ENCODE data around the gene SCP2.

The SCP2 gene, protein sequence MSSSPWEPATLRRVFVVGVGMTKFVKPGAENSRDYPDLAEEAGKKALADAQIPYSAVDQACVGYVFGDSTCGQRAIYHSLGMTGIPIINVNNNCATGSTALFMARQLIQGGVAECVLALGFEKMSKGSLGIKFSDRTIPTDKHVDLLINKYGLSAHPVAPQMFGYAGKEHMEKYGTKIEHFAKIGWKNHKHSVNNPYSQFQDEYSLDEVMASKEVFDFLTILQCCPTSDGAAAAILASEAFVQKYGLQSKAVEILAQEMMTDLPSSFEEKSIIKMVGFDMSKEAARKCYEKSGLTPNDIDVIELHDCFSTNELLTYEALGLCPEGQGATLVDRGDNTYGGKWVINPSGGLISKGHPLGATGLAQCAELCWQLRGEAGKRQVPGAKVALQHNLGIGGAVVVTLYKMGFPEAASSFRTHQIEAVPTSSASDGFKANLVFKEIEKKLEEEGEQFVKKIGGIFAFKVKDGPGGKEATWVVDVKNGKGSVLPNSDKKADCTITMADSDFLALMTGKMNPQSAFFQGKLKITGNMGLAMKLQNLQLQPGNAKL

DNA sequence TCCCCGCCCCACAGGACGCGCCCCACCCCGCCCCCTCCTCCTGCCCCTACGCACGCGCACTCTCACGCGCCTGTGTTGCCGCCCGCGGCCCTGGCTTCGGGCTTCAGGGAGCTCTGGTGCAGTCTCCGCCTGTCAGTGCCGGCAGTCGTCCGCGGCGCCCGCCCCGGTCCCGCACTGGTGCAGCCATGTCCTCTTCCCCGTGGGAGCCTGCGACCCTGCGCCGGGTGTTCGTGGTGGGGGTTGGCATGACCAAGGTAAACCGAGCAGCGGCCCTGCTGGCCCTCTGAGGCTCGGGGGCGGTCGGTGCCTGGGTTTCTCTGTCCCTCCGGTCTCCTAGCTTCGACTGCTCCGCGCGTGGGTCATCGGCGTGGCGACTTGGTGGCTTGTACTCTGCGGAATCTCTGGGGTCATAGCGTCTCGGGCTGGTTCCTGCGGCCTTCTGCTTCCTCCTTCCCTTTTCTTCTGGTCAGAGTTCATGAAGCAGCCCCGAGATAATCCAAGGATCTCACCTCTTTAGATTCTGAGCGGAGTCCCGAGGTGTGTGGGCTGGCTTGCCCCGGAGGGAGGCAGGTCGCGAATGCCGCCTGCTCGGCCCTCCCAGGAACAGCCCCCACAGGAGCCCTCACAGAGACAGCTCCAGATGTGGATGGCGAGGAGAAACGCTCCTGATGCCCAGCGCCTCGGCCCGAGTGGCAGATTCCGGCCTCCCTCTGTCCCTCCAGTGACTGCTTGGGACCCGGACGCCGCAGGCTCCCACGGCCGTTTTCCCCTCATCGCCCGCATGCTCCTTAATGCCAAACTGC lies at the start of gene SCP2:
SCP2 (plus strand) TSS at position 65 of the 803 bp plus-strand sequence; CDS start at position 186, 121 bp downstream.
- DNase-seq = peak; percentile 69

DNA sequence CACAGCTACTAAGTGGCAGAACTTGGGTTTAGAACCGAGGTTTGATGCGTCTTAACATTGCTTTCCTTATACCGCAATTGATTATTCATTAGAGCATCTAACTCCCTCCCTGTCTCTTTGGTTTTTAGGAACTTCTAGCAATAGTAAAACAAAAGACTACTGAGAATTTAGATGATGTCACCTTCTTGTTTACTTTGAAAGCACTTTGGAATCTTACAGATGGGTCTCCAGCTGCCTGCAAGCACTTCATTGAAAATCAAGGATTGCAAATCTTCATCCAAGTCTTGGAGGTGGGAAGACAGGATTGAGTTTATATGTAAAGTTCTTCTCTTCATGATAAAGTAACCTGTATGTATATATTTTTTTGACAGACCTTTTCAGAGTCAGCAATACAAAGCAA lies 49.5 kb upstream of the SCP2 start:
- no peak for DNase-seq

DNA sequence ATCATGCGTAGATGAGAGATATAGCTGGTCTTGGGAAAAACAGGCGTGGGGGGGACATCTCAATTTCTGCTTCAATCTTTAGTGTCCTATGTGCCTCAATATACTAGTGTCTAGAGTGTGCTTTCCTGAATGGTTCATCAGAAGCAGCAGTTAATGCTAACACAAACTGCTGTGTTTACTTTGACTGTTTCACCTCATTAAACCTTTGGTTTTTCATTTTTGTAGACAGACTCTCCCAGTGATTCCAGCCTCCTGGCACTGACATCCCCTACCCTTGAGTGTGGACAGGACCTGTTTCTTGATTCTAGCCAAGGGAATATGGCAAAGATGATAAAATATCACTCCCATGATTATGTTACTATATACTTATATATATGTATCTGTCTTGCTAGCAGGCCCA lies 46.9 kb upstream of the SCP2 start:
- DNase-seq = no peak

DNA sequence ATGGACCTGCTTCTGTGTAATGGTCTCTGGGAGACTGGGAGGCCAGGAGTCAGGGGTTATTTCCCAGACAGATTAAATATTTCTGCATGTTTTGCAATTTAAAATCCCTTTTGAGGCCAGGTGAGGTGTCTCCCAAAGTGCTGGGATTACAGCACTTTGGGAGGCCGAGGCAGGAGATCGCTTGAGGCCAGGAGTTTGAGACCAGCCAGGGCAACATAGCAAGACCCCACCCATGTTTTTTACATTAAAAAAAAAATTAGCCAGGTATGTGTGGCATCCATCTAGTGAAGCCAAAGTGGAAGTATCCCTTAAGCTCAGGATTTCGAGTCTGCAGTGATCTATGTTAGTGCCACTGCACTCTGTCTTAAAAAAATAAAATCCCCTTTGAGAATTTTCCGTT lies 39.6 kb upstream of the SCP2 start:
- no peak for DNase-seq

DNA sequence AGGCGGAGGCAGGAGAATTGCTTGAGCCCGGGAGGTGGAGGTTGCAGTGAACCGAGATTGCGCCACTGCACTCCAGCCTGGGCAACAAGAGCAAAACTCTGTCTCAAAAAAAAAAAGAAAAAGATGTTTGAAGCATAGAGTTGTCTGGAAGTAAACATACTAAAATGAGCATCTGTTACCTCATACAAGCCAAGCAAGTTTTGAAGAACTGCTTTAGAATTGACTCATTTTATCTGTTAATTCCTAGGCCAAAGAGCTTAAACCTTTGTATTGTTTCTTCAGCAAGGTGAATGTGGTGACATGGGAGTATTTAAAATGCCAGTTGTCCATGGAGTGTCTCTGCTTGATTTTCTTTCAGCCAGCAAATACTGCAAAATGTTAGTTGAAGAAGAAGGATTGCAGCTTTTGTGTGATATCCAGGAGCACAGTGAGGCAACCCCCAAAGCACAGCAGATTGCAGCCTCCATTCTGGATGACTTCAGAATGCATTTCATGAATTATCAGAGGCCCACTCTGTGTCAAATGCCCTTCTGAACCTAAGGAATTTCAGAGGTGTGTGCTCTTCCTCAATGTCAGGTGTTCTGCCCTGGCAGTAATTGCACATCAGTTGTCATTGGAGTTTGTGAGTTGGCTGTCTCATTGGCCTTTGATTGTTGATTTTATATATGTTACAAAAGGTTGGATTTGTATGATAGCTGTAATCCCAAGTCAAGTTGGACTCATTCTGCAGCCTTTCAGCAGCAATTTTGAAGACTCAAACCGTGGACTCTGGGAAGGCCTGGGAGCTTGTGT lies 34.5 kb upstream of the SCP2 start:
- DNase-seq = no peak

DNA sequence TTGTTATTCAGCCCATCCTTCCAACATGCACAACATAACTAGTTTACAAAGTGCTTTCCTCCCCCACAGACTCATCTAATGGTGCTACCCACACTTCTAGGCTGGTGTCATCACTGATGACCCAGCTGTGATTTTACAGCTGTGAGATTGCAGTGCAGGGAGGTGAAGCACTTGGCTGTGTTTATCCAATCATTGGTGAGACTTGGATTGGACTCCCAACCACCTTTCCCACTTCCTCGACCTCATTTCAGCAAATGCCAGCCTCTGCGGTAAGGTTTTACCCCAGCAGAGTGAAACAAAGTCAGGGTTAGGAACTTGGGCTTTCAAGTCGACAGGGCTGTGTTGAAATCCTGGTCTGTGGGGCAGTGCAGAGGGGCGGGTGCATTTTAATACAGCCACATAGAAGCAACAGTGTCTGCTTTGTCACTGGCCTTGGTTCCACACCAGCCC lies 27.6 kb upstream of the SCP2 start:
- DNase-seq = no peak

DNA sequence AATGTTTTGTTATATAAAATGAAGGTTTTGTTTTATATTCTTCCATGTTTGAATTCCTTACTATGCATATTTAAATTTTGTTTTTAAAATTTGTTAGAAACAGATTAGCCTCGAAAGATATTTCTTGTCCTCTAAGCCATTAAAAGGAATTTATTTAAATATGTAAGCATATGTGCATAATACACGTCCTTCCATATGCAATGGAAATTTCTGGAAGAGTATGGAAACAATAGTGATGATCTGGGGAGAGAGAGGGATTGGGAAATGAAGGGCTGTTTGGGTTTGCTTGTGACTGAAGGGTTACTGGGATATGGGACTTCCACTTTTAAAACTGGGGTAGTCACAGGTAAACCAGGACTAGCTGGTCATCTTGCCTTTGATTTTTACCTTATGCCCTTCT lies 26.7 kb upstream of the SCP2 start:
- DNase-seq = no peak

DNA sequence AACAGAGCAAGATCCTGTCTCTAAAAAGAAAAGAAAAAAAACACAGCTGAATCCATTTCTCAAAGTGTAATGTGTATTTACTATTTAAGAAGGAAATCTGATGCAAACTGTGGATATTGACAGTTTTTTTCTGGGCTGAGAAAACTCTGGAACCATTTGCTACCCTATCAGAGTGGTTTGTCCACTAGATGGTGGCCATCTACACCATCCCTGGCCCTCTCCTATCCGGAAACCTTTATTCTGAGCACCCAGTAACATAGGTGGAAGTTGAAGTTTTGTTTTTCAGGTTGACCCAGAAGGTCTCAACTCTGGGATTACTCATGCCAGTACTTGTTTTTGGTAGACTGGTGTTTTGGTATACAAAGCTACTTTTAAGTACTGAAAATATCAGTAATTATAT lies 25.7 kb upstream of the SCP2 start:
- no peak for DNase-seq

DNA sequence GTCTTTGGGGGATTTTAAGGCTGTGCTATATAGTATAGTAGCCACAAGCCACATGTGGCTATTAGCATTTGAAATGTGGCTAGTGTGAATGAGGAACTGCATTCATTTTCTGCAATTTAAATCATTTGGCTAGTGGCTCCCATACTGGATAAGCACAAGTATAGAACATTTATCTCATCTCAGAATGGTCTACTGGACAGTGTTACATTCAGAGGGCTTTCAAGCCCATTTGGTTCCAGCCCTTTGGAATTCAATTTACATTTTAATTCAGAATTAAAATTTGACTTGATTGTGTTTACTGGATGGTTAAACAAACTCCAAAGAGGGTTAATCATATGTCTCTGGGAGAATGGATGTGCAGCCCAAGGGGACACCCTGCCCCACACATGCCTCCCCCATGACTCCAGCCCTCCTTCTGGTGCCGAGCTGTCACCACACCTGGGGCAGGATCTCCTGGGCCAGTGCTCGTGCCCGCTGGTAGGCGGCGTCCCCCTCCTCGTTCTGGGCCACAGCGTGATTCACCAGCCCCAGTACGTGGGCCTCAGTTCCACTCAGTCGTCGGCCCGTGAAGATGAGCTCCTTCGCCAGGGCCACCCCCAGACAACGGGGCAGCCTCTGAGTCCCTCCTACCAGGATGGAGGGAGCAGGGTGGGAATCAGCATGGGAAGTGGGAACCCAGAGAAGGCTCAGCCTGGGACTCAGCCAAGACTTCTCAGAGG lies 22.7 kb upstream of the SCP2 start:
- DNase-seq = no peak

DNA sequence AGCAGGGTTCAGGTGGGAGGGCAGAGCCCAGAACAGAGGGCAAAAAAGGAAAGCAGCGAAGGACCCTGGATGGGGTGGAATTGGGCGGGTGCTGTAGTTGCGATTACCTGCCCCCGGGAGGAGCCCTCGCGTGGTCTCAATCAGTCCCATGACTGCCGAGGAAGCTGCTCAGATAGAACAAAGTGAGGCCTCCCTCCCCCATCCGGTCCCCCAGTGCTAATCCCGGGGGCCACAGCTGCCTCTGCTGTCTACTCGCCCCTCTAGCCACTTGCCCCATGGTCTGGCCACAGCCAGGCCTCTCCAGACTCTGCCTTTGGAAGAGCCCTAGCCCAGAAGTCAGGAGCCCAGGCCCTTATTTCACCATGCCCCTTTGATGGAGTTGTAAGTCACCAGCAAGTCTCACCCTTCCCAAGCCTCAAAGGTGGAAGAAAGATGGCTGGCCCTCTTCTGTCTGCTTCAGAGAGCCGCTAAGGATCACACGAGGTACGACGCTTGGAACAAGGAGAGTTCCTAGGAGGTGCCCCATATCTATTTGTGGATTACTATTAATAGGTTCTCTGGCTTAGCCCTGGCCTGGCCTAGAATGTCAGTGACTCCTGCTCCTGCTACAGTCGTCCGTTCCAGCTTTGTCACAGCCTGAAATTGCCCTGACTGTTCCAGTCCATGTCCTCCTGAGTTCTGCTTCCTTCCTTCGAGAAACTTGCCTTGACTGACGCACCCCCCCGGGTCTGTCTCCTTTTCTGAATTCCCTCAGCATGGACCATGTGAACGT lies 22.0 kb upstream of the SCP2 start:
- DNase-seq = no peak

DNA sequence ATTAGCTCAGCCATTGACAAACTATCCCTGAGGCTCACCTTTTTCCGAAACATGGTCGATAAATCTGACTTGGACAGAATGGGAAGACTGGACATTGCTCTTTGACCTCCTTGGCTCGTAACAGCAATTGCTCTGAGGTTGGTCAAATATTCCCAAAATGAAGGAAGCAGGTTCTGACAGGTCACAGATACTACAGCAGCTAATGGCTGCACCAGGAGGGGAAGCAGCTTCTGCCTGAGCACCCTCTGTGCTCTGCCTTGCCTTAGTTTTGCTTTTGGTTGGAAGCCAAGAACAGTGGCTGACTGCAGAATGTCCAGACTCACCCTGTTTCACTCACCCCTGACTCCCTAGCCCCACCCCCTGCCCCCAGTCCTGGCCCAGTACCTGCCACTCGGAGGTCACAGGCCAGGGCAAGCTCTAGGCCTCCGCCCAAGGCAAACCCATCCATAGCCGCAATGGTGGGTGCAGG lies 20.9 kb upstream of the SCP2 start:
- no peak for DNase-seq

DNA sequence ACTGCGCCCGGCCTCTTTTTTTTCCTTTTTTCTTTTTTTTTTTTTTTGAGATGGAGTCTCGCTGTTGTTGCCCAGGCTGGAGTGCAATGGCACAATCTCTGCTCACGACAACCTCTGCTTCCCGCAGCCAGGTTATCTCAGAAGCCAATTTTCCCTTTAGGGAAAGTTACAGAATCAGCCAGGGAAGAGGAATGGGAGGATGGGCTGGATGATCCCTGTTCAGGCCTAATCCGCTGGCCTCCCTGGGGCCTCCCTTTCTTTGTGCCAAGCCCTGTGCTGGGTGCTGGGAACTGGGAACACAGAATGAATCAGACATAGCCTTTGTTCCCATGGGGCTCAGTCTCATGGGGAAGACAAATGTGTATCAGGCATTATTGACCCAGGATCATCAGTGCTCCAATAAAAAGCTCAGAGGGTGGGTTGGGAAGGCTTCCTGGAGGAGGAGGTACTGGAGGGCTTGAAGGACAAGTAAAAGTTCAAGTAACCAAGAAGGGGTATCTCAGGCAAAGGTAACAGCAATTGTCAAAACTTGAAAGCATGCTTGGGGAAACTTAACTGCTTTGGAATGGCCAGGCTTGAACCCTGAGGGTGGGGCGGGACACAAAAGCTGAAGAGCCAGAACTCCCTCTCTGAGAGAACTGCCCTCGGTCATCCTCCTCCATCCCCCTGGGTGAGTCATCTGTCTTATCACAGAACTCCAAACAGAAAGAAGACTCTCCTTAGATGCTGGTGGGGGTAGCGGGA lies 19.8 kb upstream of the SCP2 start:
- DNase-seq = no peak

DNA sequence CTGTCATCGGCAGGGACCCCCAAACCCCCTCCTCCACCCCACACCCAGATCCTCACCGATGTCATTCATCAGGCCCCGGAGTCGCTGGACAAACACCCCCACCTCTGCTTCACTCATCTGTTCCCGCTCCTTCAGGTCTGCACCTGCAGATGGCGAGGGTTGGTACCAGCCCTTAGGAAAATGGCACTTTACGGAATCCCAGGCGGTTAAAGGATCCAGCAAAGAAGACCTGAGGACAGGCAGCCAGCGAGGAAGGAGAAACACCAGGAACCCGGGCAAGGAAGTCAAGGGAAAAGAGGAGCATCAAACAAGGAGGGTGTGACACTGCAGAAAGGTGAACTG lies 19.3 kb upstream of the SCP2 start:
- no peak for DNase-seq

DNA sequence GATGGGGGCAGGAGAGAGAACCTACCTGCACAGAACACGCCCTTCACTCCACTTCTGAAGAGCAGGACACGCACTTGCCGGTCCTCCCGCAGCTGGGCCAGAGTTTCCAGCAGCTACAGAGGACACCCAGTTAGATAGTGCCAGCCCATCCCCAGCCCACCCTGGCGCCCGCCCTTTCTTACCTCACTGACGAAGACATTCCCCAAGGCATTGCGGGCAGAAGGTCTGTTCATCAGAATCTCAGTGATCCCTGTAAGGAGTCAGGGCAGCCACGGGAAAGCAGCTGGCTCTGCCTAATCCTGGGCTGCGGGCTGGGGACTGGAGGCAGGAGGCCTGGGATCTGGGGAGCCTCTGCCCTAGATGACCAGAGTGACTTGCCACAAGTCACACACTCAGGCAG lies 15.5 kb upstream of the SCP2 start:
- no peak for DNase-seq

DNA sequence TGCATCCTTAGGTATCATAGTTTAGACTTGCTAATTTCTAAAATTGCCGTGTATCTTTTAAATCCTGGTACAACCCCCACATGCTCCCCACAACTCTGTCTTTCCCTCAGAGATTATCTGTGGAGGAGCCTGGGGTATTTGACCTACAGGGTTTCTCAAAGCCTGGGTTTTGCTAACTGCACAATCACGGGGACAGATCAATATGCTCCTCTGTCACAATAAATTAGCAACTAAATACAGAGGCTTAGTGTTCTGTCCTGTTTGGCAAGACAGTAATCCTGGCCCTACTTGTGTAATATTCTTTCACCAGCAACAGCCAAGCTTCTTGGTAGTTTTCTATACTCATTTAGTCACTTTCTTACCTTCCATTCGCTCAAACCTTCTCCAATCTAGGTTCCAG lies 14.1 kb upstream of the SCP2 start:
- no peak for DNase-seq

DNA sequence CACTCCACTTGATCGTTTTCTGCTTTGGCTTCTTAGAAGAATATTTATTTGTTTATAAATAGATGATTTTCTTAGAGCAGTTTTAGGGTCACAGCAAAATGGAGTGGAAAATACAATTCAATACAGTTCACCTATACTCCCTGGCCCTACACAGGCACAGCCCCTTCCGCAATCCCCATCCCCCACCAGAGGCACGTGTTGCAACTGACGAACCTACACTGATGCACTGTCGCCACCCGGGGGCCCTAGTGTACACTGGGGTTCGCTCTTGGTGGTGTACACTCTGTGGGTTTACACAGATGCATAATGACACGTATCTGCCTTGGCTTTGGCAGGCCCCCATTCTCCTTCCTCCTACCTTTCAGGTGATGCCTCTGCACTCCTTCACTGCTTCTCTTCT lies 13.5 kb upstream of the SCP2 start:
- no peak for DNase-seq

DNA sequence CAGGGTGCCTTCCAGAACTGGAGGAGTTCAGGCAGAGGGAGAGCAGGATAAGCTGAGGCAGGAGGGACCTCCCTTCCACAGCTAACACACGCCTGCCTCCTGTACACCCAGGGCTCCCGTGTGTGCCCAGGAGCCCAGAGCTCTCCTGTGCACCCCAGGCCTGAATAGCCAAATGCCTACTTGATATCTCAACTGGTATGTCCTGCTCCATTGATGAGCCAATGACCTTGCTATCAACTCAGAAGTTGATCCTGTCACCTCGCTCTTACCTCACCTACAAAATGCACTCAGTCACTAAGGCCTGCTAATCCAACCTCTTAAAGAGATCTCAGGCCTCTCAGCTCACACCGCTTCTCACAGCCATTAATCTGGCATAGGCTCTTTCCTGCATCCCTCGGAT lies 12.6 kb upstream of the SCP2 start:
- no peak for DNase-seq

DNA sequence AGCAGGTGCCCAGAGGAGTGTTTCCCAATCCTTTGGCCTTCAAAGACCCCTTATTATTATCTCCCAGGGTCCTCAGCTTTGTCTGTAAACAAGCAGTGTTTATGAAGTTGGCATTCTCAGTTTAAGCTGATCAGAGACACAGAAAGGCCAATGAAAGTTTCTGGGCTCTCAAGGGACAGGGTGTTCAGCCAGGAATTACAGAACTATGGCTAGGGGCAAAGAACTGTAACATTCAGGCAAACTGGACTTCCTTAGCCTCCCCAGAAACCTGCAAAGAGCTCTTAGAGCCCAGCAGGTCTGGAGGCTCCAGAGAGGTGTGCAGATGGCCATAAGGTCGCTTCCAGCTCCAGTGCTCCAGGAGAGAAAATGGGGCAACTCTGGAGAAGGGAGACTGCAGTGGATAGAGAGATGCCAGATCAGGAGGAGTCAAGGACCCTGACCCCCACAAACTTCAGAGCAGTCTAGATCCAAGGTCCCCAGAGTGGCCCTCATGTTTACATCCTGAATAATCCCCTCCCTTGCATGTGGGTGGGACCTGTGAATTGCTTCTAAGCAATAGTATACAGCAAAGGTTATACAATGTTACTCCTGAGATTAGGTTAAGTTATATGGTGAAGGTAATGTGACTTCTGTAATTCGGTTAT lies 11.7 kb upstream of the SCP2 start:
- no peak for DNase-seq

DNA sequence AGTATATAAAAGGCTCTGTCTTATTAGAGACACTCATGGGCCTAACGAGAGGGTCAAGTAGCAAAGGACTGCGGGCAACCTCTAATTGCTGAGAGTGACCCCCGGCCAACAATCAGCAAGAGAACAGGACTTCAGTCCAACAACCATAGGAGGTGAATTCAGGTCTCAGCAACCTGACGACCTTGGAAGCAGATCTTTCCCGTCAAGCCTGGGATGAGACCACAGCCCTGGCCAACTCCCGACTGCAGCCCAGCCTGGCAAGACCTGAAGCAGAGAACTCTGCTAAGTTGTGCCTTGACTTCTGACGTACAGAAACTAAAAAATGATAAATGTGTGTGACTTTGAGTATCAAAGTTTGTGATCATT lies 11.2 kb upstream of the SCP2 start:
- no peak for DNase-seq

DNA sequence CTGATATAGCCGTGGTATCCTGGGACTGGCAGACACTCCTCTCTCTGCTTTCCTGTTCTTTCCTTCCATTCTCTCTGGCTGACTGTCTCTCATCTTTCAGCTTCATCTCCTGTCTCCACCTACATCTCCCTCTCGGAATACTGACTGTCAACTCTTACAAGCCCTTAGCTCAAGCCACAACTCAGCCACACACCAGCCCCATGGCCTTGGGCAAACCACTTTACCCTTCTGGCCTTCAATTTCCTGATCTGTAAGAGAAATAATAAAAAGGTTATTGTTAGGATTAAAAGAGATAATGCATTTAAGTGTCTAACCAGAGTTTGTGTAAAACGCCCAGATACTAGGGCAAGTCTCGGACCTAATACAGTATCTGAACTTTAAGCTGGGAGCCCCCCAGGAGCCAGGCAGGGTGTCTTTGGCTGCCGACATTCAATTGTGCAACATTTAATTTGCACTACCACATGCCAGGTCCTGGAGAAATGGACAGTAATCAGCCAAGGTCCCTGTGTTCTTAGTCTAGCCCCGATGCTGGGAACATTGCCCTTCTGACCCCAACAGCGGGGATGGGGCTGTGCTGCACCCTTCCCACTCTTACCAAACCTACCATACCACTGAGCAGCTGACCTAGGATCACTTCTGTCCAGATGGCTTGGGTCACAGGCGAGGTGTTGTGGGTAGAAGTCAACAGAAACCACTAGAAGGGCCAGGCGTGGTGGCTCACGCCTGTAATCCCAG lies 10.7 kb upstream of the SCP2 start:
- no peak for DNase-seq
